Psoas muscle (tissue), 8 donors: ENCODE measurements around the gene GGT7. TPM values are rescaled to one million over a fixed set of nuclear protein-coding genes. Genes with fewer than 3 reads are reported as not detected.
"Not testable (repeated sequence)": the region's sequence is repeated elsewhere in the genome, so short reads cannot be mapped to it uniquely, and the experiment has no call there.

Experiments
- ATAC-seq, 4 donors: fragments of 200-7000 bp; cut with Tn5 transposase; one replicate each; pipeline ENCODE4 v1.9.1; 2020; ENCODE audit warnings: moderate library complexity in 3 of 4, mild to moderate bottlenecking in 2 of 4
- DNase-seq, 2 donors: peaks; one replicate each; pipeline ENCODE4 v3.0.0-alpha.2; 2020
- H3K27ac ChIP-seq: fragments of 200-600 bp; one replicate; pipeline ENCODE4 v1.8.0; 2022
- H3K27me3 ChIP-seq, 3 donors: fragments of 200-600 bp in 1 of 3; one replicate each; pipeline versions ENCODE4 v1.6.1 to v1.8.0; 2013 to 2022; ENCODE audit warnings: low read length in 2 of 3, mild to moderate bottlenecking in 2 of 3, moderate library complexity in 1 of 3; ENCODE audit not compliant: insufficient read depth in 3 of 3
- H3K36me3 ChIP-seq, 2 donors: fragments of 200-600 bp in 1 of 2; one replicate each; pipeline versions ENCODE4 v1.6.1 to v1.8.0; 2013 to 2022; ENCODE audit warnings: low read depth in 1 of 2, mild to moderate bottlenecking in 1 of 2, moderate library complexity in 1 of 2; ENCODE audit not compliant: insufficient read depth in 1 of 2
- H3K4me1 ChIP-seq: fragments of 200-600 bp; one replicate; pipeline ENCODE4 v1.8.0; 2022
- H3K4me3 ChIP-seq: fragments of 200-600 bp; one replicate; pipeline ENCODE4 v1.8.0; 2022; ENCODE audit warnings: mild to moderate bottlenecking
- H3K9me3 ChIP-seq: fragments of 200-600 bp; one replicate; pipeline ENCODE4 v1.8.0; 2022
- WGBS, 3 donors: extraction: QIAGEN DNeasy Blood & Tissue Kit; methylation state at CpG; one replicate each; pipeline versions ENCODE4 v1.1.6 to v1.1.7; 2013; 5-methylcytosine and 5-hydroxymethylcytosine counted together
- intact Hi-C, 2 donors: fragments of 100-400 bp; cut with DNase I; formaldehyde crosslinking; loops; one replicate each; pipeline versions ENCODE4 v1.11.0 to v1.14.2; 2022
- polyA plus RNA-seq, 3 donors: library from polyadenylated mRNA; stranded (reverse); fragments of 200-250 nt; gene quantifications; one replicate each; pipeline ENCODE4 v1.2.3, GENCODE V29; 2013
- total RNA-seq, 4 donors: library from RNA; stranded (reverse); fragmentation: NEBNext Ultra II Directional in 2 of 4; extraction: Animal tissue kit (Norgen Biotek cat#: 25700) in 2 of 4; gene quantifications; one replicate each; pipeline versions ENCODE4 v1.2.1 to v1.2.4, GENCODE V29; 2021 to 2023
- TF ChIP-seq, protein P1 (sequence below): fragments of 200-600 bp; IDR thresholded peaks from one replicate; pipeline ENCODE4 v1.8.0; 2022; ENCODE audit warnings: antibody characterized with exemption
- donor health status: healthy with polysubstance abuse.
- donor health status: DM: no; HTN: no; CAD: no; lungs with moderate emphysema.
- donor health status: Bipolar disorder and iron deficiency.
- donor health status: healthy.
- donor health status: DM: yes; HTN: yes; CAD: no.
- donor health status: DM: no; HTN: no; CAD: no.
- donor health status: DM: no; HTN: no; CAD: no.
- donor health status: DM: yes; HTN: yes; CAD: no.

Gene GGT7
- total and polyA plus RNA-seq, 7 donors = 4.8 to 36.2 (median 28.0) TPM

DNA sequence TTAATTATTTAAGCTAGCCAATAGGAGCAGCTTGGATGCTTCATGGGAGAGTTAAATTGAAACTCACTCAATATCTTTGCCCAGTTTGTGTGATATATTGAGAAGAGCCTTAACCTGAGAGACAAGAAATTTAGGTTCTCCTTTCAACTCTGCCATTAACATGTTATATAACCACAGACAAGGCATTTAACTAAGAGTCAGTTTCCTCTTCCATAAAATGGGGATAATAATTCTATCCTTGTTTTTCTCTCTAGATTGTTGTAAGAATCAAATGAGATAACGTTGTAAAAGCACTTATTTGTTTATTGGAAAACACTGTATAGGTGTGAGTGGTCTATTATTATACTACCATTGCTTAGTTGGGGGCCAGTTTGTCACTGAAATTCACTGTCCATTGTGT lies 11.6 kb upstream of the GGT7 start:
- no peaks in the 10 kb centered on the region for H3K27me3 ChIP-seq
- peak overlapping the region; percentile 37 for H3K27ac ChIP-seq
- H3K9me3 ChIP-seq = no peaks in the 10 kb centered on the region
- TF ChIP-seq, protein P1, sequence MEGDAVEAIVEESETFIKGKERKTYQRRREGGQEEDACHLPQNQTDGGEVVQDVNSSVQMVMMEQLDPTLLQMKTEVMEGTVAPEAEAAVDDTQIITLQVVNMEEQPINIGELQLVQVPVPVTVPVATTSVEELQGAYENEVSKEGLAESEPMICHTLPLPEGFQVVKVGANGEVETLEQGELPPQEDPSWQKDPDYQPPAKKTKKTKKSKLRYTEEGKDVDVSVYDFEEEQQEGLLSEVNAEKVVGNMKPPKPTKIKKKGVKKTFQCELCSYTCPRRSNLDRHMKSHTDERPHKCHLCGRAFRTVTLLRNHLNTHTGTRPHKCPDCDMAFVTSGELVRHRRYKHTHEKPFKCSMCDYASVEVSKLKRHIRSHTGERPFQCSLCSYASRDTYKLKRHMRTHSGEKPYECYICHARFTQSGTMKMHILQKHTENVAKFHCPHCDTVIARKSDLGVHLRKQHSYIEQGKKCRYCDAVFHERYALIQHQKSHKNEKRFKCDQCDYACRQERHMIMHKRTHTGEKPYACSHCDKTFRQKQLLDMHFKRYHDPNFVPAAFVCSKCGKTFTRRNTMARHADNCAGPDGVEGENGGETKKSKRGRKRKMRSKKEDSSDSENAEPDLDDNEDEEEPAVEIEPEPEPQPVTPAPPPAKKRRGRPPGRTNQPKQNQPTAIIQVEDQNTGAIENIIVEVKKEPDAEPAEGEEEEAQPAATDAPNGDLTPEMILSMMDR = no peak
- H3K36me3 ChIP-seq = peaks cover 0 to 54% of the 10 kb centered on the region in 2 donors
- no peak overlapping the region for H3K4me3 ChIP-seq
- no peak for ATAC-seq
- H3K4me1 ChIP-seq = peaks cover 44% of the 10 kb centered on the region
- DNase-seq = no peak
- intact Hi-C loops = no loop called here
- WGBS, 3 donors = 71 to 79% (median 76%) methylated on average over 1 of the region's 1 CpG

DNA sequence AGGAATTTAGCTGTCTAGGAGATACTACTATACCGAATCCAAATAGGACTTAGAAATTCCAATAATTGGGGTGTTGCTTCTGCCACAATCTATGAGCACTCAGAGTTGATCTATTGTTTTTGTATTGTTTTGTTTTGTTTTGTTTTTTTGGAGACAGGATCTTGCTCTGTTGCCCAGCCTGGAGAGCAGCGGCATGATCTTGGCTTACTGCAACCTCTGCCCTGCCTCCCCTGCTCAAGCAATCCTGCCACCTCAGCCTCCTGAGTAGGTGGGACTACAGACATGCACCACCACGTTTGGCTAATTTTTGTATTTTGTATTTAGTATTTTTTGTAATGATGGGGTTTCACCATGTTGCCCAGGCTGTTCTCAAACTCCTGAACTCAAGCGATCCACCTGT lies 11.2 kb upstream of the GGT7 start:
- ATAC-seq (no peak), DNase-seq (no peak)
- H3K9me3 ChIP-seq = no peaks in the 10 kb centered on the region
- intact Hi-C loops = no loop called here
- H3K27me3 ChIP-seq = no peaks in the 10 kb centered on the region
- TF ChIP-seq, protein P1 = no peak
- peak overlapping the region; percentile 37 for H3K27ac ChIP-seq
- 79 to 83% (median 82%) methylated on average over 4 of the region's 4 CpGs for WGBS, 3 donors
- H3K4me3 ChIP-seq = no peak overlapping the region
- H3K4me1 ChIP-seq = peaks cover 43% of the 10 kb centered on the region
- H3K36me3 ChIP-seq = peaks cover 0 to 54% of the 10 kb centered on the region in 2 donors

DNA sequence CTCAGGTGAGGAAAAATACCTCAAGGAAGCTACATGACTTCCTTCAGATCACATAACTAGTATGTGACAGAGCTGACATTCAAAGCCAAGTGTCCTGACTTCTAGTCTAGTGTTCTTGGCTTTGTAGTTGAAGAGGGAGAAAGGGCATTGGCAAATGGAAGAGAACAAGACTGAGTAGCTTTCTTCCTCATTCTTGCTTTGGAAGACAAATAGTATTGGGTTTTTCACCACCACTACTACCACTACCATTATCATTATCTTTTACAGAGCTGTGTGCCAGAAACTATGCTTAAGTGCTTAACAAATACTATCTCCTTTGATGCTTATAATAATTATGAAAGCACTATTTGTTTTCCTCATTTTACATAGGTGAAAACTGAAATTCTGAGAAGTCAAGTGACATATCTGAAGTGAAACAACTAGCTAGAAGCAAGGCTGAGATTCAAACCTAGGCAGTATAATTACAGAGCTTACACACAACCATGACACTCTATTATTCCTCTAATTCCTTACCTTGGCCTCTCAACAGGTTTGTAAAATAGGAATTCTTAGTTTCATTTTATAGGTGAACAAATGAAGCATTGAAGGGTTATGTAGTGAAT lies 10.5 kb upstream of the GGT7 start:
- intact Hi-C loops = no loop called here
- no peaks in the 10 kb centered on the region for H3K27me3 ChIP-seq
- TF ChIP-seq, protein P1 = no peak
- H3K27ac ChIP-seq = peak overlapping the region; percentile 37
- no peaks in the 10 kb centered on the region for H3K9me3 ChIP-seq
- ATAC-seq (no peak), DNase-seq (no peak)
- peaks cover 0 to 54% of the 10 kb centered on the region in 2 donors for H3K36me3 ChIP-seq
- no peak overlapping the region for H3K4me3 ChIP-seq
- H3K4me1 ChIP-seq = peaks cover 42% of the 10 kb centered on the region

DNA sequence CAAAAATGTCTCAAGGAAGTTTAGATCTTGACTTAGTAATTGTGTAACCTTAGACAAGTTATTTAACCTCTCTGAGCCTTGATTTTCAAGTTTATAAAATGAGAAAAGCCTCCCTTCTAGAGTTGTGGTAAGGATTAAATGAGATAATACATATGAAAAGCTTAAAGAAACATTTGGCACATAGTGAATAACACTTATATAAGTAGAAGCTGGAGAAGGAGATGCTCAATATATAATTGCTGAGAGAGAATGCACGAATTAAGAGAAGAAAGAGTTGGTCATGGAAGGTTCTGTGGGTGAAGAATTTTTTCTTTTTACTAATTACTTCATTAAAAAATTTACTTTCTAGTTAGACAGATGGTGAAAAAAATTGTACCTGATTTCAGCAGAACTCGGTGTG lies 9.0 kb upstream of the GGT7 start:
- Histone ChIP-seq H3K27ac (peak overlapping the region; percentile 66), H3K27me3 (no peaks in the 10 kb centered on the region), H3K36me3 (peaks cover 0 to 46% of the 10 kb centered on the region in 2 donors), H3K4me1 (peaks cover 38% of the 10 kb centered on the region), H3K9me3 (no peaks in the 10 kb centered on the region), H3K4me3 (no peak overlapping the region)
- intact Hi-C loops = no loop called here
- TF ChIP-seq, protein P1 = no peak
- DNase-seq = no peak
- no peak for ATAC-seq
- 45 to 68% (median 46%) methylated on average over 2 of the region's 2 CpGs for WGBS, 3 donors

DNA sequence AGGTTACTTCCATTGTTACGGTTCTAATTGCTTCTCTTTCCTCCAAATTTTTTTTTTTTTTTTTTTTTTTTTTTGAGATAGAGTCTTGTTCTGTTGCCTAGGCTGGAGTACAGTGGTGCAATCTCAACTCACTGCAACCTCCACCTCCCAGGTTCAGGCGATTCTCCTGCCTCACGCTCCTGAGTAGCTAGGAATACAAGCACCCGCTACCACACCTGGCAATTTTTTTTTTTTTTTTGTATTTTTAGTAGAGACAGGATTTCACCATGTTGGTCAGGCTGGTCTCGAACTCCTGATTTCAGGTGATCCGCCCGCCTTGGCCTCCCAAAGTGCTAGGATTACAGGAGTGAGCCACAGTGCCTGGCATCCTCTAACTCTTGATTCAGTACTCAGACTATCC lies 8.3 kb upstream of the GGT7 start:
- peaks cover 35% of the 10 kb centered on the region for H3K4me1 ChIP-seq
- H3K9me3 ChIP-seq, DNase-seq, ATAC-seq, H3K27me3 ChIP-seq, intact Hi-C loops, H3K4me3 ChIP-seq: not testable (repeated sequence)
- H3K27ac ChIP-seq = peak overlapping the region; percentile 66
- H3K36me3 ChIP-seq = peaks cover 0 to 39% of the 10 kb centered on the region in 2 donors
- 81 to 83% (median 83%) methylated on average over 7 of the region's 7 CpGs for WGBS, 3 donors
